Activated naive CD8-positive, alpha-beta T cell treated with anti-CD3 and anti-CD28 coated beads, Interleukin-2, amount 50 U/mL, for 24 hours (primary cell): Measurements from ENCODE around the gene TCF3.

Experiments used
- ATAC-seq: fragments of 150-1000 bp; cut with Tn5 transposase; one replicate; pipeline ENCODE4 v1.10.0; 2021
- DNase-seq: peaks from one replicate; pipeline ENCODE4 v3.0.0; 2021
- H3K27ac Mint-ChIP-seq: one replicate; pipeline ENCODE4 v1.8.0; 2021; ENCODE audit warnings: mild to moderate bottlenecking, mixed read lengths
- H3K27me3 Mint-ChIP-seq: one replicate; pipeline ENCODE4 v1.8.0; 2021; ENCODE audit warnings: mixed read lengths
- H3K36me3 Mint-ChIP-seq: one replicate; pipeline ENCODE4 v1.8.0; 2021; ENCODE audit warnings: low read depth, mixed read lengths
- H3K4me1 Mint-ChIP-seq: one replicate; pipeline ENCODE4 v1.8.0; 2021; ENCODE audit warnings: mixed read lengths
- H3K4me3 Mint-ChIP-seq: one replicate; pipeline ENCODE4 v1.8.0; 2021; ENCODE audit warnings: mild to moderate bottlenecking, moderate library complexity, mixed read lengths
- H3K9me3 Mint-ChIP-seq: one replicate; pipeline ENCODE4 v1.8.0; 2021; ENCODE audit warnings: mixed read lengths

The TCF3 gene

DNA sequence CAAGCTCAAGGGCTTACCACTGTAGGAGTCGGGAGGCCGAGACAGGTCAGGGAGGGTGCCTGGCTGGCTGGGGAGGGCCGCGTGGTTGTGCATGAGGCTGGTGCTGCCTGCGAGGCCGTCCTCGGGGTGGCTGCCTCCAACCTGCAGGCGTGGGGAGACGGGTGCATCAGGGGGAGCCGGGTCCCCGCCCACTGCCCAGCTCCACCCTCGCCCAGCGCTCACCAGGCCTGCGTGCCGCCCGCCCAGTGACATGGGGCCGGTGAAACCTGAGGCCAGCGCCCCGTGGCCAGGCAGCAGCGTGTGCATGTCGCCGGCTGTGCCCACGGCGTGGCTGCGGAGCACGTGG is 33.3 kb downstream of the TCF3 start:
- peaks cover 21% of the 10 kb centered on the region for H3K36me3 Mint-ChIP-seq
- no peaks in the 10 kb centered on the region for H3K27me3 Mint-ChIP-seq
- H3K9me3 Mint-ChIP-seq: no peaks in the 10 kb centered on the region
- no peak overlapping the region for H3K27ac Mint-ChIP-seq
- ATAC-seq: no peak
- no peak for DNase-seq
- H3K4me1 Mint-ChIP-seq: peaks cover 20% of the 10 kb centered on the region
- H3K4me3 Mint-ChIP-seq: no peak overlapping the region

DNA sequence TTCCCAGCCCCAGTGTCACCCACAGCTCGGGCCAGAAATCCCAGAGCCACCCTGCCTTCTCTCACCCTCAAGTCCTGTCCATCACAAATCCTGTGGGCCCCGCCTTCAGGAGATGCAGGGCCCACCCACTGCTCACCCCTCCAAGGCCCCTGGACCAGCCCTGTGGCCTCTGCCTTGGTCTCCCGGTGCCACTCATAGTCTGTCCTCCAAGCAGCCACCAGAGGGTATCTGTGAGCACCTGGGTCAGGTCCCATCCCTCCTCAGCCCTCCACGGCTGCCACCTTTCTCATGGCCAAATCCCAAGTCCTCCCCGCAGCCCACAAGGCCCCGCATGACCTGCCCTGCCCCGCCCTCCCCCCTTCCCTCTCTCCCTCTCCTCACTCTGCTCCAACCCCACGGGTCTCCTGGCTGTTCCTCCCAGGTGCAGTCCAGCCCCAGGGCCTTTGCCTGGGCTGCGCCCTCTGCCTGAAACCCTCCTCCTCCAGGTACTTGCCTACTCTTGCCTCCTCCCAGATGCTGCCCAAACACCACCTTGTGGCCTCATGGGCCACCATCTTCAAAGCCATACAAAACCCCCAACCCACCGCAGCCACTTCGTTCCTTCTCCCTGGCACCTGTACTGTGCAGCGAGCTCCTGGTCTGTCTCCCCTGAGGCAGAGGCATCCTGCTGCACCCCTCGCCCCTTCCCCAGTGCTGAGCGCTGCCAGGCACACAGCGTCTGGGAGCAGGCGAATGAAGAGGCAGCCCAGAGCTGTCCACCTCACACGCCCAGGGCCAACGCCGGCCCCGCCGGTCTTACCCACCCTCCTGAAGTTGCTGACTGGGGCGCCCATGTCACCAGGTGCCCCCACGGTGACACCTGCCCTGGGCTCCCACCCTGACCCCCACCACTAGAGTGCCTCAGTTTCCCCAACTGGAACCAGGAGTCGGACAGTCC is 34.0 kb downstream of the TCF3 start:
- DNase-seq (peak; percentile 40), ATAC-seq (peak; percentile 56)
- Mint-ChIP-seq H3K27me3 (no peaks in the 10 kb centered on the region), H3K4me1 (peaks cover 20% of the 10 kb centered on the region), H3K27ac (peak overlapping the region; percentile 43), H3K4me3 (no peak overlapping the region), H3K9me3 (no peaks in the 10 kb centered on the region), H3K36me3 (peaks cover 23% of the 10 kb centered on the region)

DNA sequence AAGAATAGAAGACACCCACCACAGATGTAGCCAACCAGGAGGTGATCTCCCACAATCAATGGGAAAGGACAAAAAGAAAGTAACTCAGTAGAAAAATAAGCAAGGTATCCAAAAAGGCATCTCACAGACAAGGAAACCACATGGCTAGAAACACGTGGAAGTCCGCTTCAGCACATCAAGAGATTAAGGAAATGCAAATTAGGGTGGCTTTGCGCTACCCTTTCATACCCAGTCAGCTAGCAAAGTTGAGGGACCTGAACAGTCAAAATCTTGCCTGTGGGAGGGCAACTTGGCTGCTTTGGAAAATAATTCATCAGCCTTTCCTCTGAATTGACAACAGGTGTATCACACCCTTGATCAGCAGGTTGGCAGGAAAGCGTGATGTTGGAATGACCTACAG is 35.5 kb downstream of the TCF3 start:
- peaks cover 20% of the 10 kb centered on the region for H3K4me1 Mint-ChIP-seq
- H3K9me3 Mint-ChIP-seq: no peaks in the 10 kb centered on the region
- peak overlapping the region; percentile 37 for H3K27ac Mint-ChIP-seq
- H3K36me3 Mint-ChIP-seq: peaks cover 23% of the 10 kb centered on the region
- H3K4me3 Mint-ChIP-seq: no peak overlapping the region
- no peak for DNase-seq
- ATAC-seq: peak; percentile 58
- no peaks in the 10 kb centered on the region for H3K27me3 Mint-ChIP-seq

DNA sequence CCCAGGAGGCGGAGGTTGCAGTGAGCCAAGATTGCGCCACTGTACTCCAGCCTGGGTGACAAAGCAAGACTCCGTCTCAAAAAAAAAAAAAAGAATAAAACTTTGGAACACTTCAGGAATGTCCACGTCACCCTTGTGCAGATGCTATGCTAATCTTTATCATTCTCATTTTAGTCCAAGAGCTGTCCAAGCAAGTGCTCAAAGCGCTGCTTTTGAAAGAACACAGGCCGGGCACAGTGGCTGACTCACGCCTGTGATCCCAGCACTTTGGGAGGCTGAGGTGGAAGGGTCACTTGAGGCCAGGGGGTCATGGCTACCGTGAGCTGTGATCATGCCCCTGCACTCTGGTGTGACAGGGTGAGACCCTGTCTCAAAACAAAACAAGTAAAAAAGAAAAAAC is 36.0 kb downstream of the TCF3 start:
- Mint-ChIP-seq H3K9me3 (no peaks in the 10 kb centered on the region), H3K4me1 (peaks cover 22% of the 10 kb centered on the region), H3K27me3 (no peaks in the 10 kb centered on the region), H3K4me3 (no peak overlapping the region), H3K27ac (peak overlapping the region; percentile 37), H3K36me3 (peaks cover 23% of the 10 kb centered on the region)
- ATAC-seq (no peak), DNase-seq (no peak)

DNA sequence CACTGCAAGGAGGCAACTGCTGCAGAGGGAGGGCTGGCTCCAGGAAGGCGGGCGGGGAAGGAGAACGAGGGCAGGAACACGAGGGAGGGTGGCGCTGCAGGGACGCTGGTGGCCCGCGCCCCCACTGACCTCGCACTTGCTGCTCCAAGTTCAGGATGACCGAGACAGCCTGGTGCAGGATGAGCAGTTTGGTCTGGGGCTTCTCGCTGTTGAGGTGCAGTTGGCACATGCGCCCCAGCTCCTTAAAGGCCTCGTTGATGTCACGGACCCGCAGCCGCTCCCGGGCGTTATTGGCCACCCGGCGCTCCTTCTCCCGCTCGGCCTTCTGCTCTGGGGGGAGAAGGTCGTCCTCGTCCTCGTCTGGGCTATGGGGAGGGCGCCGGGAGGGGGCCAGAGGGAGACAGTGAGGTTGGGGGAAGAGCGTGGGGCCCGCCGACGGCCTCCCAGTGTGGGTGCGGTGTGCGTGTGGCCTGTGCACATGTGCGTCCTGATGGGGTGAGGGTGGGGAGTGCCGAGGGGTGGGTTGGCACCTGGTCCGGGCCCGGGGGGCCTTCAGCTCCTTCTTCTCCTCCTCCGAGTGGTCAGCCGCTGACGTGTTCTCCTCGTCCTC is 37.2 kb downstream of the TCF3 start:
- Mint-ChIP-seq H3K9me3 (no peaks in the 10 kb centered on the region), H3K36me3 (peaks cover 25% of the 10 kb centered on the region), H3K4me3 (no peak overlapping the region), H3K27me3 (no peaks in the 10 kb centered on the region), H3K4me1 (peaks cover 31% of the 10 kb centered on the region), H3K27ac (peak overlapping the region; percentile 39)
- DNase-seq (no peak), ATAC-seq (no peak)

DNA sequence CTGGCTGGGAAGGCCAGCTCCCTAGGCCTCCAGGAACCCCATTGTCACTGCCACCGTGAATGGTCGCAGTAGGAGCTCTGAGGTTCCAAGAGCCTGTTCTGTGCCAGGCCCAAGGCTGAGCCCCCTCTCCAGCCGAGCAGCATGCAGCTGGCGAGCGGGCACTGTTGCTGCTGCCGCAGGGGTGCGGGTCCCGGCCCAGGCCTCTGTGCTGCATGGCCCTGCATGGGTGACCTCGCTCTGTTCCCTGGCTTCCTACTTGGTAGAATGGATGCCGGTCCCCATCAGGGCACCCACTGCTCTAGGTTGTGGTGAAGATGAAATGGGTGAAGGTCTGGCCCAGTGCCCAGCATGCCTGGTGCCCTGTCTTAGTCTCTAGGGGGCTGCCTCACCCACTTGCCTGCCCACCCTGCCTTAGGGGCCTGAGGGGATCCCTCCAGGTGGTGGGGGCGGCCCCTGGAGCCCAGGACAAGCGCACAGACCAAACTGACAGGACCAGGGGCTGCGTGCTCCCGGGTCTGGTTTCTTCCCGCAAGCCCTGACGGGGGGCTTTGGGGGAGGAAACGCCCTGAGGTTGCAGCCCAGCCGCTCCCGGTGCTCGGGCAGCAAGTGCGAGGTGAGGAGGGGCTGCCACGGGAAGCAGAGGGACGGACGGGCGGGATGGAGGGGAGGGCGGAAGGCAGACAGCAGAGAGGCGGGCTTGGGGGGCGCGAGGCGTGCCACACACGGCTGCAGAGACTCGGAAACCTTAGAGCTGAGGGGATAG is 38.4 kb downstream of the TCF3 start:
- Mint-ChIP-seq H3K4me3 (no peak overlapping the region), H3K27me3 (no peaks in the 10 kb centered on the region), H3K4me1 (peaks cover 41% of the 10 kb centered on the region), H3K9me3 (no peaks in the 10 kb centered on the region), H3K36me3 (peaks cover 23% of the 10 kb centered on the region), H3K27ac (no peak overlapping the region)
- DNase-seq (no peak), ATAC-seq (no peak)

DNA sequence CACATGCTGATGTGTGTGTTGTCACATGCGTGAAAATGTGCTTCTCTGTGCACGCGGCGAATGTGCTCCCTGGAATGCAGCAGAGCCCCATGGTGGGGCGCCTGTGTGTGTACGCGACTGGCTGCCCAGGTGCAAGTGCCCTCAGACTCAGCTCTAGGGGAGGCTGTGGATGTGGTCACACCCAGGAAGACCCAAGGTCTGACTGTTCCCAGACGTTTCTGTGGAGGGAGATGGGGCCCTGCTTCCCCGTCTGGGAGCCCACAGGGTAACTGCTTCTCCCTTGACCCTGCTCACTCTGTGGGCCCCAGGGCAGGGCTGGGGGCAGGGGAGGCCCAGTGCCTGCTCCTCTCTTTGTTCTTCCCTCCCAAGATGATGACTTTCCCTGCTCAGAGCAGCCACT is 39.3 kb downstream of the TCF3 start:
- DNase-seq (no peak), ATAC-seq (no peak)
- Mint-ChIP-seq H3K27me3 (no peaks in the 10 kb centered on the region), H3K36me3 (peaks cover 22% of the 10 kb centered on the region), H3K4me3 (no peak overlapping the region), H3K9me3 (no peaks in the 10 kb centered on the region), H3K4me1 (peaks cover 42% of the 10 kb centered on the region), H3K27ac (no peak overlapping the region)

DNA sequence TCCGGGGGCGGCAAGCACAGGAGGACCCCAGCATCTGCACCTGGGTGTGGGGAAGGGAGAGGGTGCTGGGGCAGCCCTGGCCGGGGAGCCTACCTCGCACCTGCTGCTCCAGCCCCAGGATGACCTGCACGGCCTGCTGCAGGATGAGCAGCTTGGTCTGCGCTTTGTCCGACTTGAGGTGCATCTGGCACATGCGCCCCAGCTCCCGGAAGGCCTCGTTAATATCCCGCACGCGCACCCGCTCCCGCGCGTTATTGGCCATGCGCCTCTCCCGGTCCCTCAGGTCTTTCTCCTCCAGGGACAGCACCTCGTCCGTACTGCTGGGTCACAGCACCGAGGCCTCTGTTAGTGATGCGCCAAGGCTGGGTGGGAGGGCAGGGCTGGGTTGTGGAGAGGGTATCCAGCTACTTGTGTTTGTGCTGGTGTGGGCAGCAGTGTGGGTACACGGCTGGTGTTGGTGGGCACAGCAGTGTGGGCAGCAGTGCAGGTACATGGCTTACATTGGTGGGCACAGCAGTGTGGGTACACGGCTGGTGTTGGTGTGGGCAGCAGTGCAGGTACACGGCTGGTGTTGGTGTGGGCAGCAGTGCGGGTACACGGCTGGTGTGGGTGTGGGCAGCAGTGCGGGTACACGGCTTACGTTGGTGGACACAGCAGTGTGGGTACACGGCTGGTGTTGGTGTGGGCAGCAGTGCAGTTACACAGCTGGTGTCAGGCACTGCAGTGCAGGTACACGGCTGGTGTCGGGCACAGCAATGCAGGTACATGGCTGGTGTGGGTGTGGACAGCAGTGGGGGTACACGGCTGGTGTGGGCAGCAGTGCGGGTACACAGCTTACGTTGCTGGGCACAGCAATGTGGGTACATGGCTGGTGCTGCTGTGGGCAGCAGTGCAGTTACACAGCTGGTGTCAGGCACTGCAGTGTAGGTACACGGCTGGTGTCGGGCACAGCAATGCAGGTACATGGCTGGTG is 40.0 kb downstream of the TCF3 start:
- Mint-ChIP-seq H3K4me1 (peaks cover 38% of the 10 kb centered on the region), H3K36me3 (peaks cover 20% of the 10 kb centered on the region), H3K9me3 (no peaks in the 10 kb centered on the region), H3K27ac (no peak overlapping the region), H3K4me3 (no peak overlapping the region), H3K27me3 (no peaks in the 10 kb centered on the region)
- no peak for DNase-seq
- no peak for ATAC-seq

DNA sequence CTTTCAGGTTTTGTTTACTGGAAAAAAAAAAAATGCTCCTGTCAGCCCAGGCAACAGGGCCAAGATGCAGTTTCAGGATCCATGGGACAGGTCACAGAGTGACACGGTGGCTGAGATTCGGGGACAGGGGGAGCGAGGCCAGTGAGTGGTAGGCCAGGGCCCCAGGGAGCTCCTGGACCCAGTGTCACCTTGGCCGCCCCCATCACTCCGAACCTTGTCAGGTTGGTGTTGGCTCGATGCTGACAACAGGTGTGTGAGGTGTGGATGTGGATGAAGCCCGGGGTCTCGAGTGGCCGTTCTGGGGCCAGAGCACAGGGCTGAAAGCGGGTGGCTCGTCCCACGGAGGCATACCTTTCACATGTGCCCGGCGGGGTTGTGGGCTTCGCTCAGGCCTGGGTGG is 41.1 kb downstream of the TCF3 start:
- H3K4me3 Mint-ChIP-seq: no peak overlapping the region
- no peaks in the 10 kb centered on the region for H3K9me3 Mint-ChIP-seq
- H3K36me3 Mint-ChIP-seq: peaks cover 18% of the 10 kb centered on the region

DNA sequence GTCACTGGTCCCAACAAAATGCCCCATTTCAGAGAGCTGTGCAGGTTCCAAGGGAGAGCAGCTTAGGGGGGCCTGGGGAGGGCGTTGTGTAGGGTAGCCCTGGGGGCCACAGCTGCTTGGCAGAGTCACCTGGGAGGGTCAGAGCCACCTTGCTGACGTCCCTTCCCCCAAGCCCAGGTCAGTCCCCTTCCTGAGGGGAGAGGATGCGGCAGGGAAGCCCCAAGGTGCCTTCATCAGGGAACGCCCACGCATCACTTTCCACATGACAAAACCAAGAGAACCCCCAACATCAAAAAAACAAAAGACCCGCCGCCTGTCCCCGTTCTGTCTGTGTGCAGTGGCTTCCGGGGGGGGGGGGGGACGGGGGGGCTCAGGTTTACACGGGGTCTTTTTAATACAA is 41.8 kb downstream of the TCF3 start:
- Mint-ChIP-seq H3K27ac (no peak overlapping the region), H3K9me3 (no peaks in the 10 kb centered on the region), H3K36me3 (peaks cover 13% of the 10 kb centered on the region), H3K27me3 (no peaks in the 10 kb centered on the region), H3K4me3 (no peak overlapping the region), H3K4me1 (peaks cover 39% of the 10 kb centered on the region)
- DNase-seq: peak; percentile 43
- ATAC-seq: no peak

More for the DNA sequence above, 41.1 kb downstream of the TCF3 start:
- no peak overlapping the region for H3K27ac Mint-ChIP-seq
- ATAC-seq: no peak
- H3K4me1 Mint-ChIP-seq: peaks cover 32% of the 10 kb centered on the region
- DNase-seq: no peak
- H3K27me3 Mint-ChIP-seq: no peaks in the 10 kb centered on the region

DNA sequence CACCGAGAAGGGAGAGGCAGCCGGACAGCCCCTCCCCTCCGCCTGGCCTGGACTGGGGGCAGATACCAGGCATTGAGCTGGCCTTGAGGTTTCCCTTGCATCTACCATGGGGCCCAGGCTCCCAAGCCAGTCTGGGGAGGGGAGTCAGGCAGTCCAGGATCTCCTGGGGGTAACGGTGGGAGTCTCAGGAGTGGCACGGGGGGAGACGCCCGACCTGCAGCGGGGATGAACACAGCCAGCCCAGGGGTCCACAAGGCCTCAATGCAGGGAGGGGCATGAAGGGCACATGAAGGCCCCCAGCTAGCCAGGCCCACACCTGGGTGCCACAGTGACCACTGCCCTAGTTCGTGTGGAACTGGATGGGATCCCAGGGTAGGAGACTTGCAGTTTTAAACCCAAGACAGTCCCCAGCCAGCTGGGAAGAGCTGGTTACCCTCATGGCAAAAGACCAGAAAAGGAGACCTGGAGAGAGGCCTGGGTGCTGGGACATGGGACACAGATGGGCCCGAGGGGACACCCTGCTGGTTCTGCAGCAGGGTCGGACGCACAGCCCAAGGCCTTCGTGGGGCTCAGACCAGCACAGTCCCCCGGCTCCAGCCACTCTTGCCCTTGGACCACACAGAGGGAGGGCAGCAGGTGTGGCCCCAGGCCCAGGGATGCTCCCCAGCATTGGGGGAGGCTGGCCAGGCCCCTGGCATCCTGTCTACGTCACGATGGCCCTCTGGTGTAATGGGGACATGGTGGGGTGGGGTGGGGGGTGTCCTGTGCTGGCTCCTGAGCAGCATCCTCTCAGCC is 42.5 kb downstream of the TCF3 start:
- DNase-seq (no peak), ATAC-seq (no peak)
- no peak overlapping the region for H3K27ac Mint-ChIP-seq
- H3K4me1 Mint-ChIP-seq: peaks cover 40% of the 10 kb centered on the region
- no peaks in the 10 kb centered on the region for H3K9me3 Mint-ChIP-seq
- no peak overlapping the region for H3K4me3 Mint-ChIP-seq
- no peaks in the 10 kb centered on the region for H3K27me3 Mint-ChIP-seq
- H3K36me3 Mint-ChIP-seq: peaks cover 11% of the 10 kb centered on the region

DNA sequence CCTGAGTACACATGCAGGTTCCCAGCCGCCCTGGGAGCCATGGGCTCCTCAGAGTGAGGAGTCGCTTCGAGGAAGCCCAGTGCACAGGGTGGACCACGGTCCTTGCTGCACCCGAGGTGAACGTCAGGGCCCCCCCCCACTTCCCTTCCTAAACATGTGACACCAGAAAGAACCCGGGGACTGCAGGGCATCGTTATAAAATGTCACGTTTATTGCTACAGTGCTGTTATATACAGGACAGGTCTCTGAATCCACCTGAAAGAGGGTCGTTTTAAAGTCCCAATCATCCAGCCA is 43.4 kb downstream of the TCF3 start:
- no peak overlapping the region for H3K27ac Mint-ChIP-seq
- H3K4me1 Mint-ChIP-seq: peaks cover 46% of the 10 kb centered on the region
- no peaks in the 10 kb centered on the region for H3K27me3 Mint-ChIP-seq
- H3K36me3 Mint-ChIP-seq: peaks cover 6% of the 10 kb centered on the region
- no peak for DNase-seq
- no peak for ATAC-seq
- no peaks in the 10 kb centered on the region for H3K9me3 Mint-ChIP-seq
- no peak overlapping the region for H3K4me3 Mint-ChIP-seq

DNA sequence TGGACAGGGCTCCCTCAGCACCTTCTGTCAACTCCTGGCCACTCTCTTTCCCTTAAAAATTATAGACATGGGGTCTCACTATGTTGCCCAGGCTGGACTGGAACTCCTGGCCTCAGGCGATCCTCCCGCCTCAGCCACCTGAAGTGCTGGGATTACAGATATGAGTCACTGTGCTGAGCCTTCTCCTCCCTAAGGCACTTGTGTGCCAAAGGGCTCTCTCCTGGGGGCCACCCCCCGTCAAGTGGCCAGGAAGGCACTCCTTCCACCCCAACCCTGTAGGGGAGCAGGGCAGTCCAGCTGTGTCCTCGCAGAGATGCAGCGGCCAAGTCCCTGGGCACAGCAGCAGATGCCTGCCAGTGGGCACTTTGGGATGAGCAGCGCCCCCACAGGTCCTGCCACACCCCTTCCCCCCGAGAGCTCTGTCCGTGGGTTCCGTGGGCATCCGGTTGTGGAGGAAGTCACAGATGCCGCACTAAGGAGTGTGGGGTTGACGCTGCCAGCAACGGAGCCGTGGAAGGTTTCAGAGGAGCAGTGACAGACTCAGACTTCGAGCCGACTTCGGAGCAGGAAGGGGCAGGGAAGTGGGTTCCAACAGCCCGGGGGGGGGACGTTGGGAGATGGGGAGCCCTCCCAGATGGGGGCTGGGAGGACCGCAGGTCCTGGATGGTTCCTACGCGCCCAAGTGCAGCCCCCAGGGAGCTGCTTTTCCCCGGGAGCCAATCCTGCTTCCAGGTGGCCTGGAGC is 43.9 kb downstream of the TCF3 start:
- Mint-ChIP-seq H3K4me3 (no peak overlapping the region), H3K9me3 (no peaks in the 10 kb centered on the region), H3K4me1 (peaks cover 51% of the 10 kb centered on the region), H3K27ac (no peak overlapping the region), H3K36me3 (peaks cover 6% of the 10 kb centered on the region), H3K27me3 (no peaks in the 10 kb centered on the region)
- no peak for DNase-seq
- ATAC-seq: no peak
